Dedifferentiated amniotic fluid mesenchymal stem cell (primary cell): ENCODE results near the gene SYCP2L.

Source experiments
- DNase-seq: peaks from one replicate; pipeline ENCODE4 v3.0.0-alpha.2; 2016; ENCODE audit errors: extremely low spot score

The SYCP2L gene

DNA sequence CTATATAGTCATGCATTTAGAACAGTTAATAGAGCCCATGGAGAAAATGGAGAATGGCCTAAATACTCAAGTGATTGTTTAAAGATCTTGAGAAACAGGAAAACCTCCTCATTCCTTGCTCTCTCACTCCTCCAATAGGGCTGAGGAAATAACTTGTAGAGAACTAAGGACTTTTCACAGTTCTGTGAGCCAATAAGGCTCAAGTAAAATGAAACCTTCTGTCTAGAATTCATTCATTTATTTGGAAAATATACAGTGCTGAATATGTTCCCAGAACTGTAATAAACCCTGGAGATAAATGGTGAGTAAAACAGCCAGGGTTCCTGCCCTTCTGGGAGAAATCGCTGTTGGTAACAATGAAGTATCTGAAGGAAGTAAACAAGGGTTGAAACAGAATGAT lies 122.0 kb downstream of the SYCP2L start:
- DNase-seq, result peak; percentile 27

- DNase-seq, result no peak
Observed at GRCh38 chr6:11009353-11009752, 122.5 kb downstream of the SYCP2L start.

GRCh38 chr6:11011787-11012234 lies 125.0 kb downstream of the SYCP2L start:
- no peak for DNase-seq

DNA sequence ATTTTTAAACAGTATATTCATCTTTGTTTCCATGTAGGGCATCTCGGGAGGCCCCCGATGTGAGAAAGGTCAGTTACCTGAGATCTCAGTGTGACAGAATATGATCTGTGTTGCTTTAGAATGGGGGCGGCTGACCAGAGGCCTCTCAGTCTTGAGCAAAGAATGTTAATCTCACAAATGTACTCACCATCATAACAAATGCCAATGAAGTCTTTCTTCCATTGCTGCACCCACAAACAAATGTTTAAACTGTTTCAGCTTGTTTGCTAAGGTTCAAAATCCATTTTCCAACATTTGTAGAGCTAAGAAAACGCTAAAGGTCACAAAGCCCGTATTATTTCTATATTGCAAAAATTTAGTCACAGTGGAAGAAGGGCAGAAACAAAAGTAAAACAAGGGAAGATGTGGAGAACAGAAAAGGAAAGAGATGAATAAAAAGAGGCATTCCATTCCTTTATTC lies 125.5 kb downstream of the SYCP2L start:
- no peak for DNase-seq

GRCh38 chr6:11012976-11013720 lies 126.3 kb downstream of the SYCP2L start:
- DNase-seq, result no peak

DNA sequence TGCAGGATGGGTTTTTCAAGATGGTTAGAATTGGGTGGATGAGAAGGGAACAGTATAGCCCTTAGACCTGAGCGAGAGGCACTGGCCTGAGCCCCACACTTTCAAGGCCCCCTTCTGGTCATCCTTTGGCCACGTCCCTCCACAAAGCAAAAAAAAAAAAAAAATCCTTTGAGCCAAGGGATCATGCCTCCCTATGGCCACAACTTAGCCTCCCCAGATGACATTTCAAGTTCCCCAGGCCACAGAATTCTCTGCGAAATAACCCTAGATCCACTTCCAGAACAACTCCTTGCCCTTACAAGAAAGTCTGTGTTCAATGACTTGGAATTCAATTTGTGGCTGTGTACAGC lies 126.8 kb downstream of the SYCP2L start:
- no peak for DNase-seq

- DNase-seq, result no peak
Observed at GRCh38 chr6:11015102-11015501, 128.2 kb downstream of the SYCP2L start.

DNA sequence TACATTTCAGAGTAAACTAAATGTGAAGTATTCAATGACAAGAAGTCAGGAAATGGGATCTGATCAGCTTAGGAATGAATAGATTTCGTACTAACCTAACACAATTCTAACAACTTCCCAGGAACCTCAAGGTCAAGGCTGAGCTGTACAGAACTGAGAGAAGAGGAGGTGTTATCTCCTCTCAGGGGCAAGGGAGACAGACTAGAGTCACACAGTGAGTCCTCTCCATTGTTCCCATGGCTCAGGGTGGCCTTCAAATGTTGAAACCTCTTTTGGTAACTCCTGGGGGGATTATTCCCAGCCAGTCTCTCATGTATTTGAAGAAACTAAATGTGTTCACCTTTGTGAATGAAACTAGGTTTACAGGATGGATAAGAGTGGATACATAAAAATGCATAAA lies 129.6 kb downstream of the SYCP2L start:
- no peak for DNase-seq

GRCh38 chr6:11017090-11017489 lies 130.2 kb downstream of the SYCP2L start:
- DNase-seq, result no peak

- DNase-seq, result no peak
Observed at GRCh38 chr6:11018225-11018624, 131.4 kb downstream of the SYCP2L start.

GRCh38 chr6:11021003-11021402 lies 134.2 kb downstream of the SYCP2L start:
- DNase-seq, result no peak

DNA sequence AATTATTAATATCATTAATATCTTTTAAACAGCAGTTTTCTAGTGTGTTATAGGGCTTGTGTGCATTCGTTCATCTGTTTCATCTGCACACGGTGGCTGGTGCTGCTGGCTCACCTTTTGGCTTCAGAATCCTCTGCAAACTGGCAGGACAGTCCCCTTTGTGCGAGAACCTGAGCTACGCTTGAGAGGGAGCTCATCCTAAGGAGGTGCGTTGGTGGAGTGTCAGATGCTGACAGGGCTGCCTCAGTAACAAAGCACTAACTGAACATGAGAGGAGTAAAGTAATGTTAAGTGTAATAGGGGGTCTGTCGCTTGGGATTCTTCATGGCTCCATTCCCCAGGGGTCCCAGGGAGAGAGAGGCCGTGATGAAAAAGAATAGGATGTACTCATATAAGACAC lies 134.9 kb downstream of the SYCP2L start:
- no peak for DNase-seq

GRCh38 chr6:11023032-11023431 lies 136.2 kb downstream of the SYCP2L start:
- no peak for DNase-seq
